Skeletal muscle satellite cell (primary cell): Measurements from ENCODE around the gene HVCN1. TPM values are rescaled to one million over a fixed set of nuclear protein-coding genes. Genes with fewer than 3 reads are reported as not detected.
"Not testable (repeated sequence)": the region's sequence is repeated elsewhere in the genome, so short reads cannot be mapped to it uniquely, and the experiment has no call there.

Source experiments
- H3K27me3 ChIP-seq: 2 replicates; pipeline ENCODE4 v1.7.0; 2013; ENCODE audit warnings: low read length; ENCODE audit not compliant: control insufficient read depth, insufficient read depth
- H3K36me3 ChIP-seq: 2 replicates; pipeline ENCODE4 v1.7.0; 2013; ENCODE audit warnings: mild to moderate bottlenecking, control low read depth, low read length; ENCODE audit not compliant: insufficient read depth
- H3K4me1 ChIP-seq: 2 replicates; pipeline ENCODE4 v1.7.0; 2013; ENCODE audit warnings: low read length; ENCODE audit not compliant: control insufficient read depth, insufficient read depth
- H3K4me2 ChIP-seq: 2 replicates; pipeline ENCODE4 v1.7.0; 2013; ENCODE audit warnings: mild to moderate bottlenecking, low read length
- H3K4me3 ChIP-seq: 2 replicates; pipeline ENCODE4 v1.7.0; 2013; ENCODE audit warnings: low read length
- H3K9ac ChIP-seq: 2 replicates; pipeline ENCODE4 v1.7.0; 2013; ENCODE audit warnings: mild to moderate bottlenecking, low read depth, low read length, moderate library complexity
- H3K9me3 ChIP-seq: replicated peaks from 2 replicates; pipeline ENCODE4 v1.7.0; 2013; ENCODE audit warnings: mild to moderate bottlenecking, control low read depth, low read length
- small RNA-seq: library from RNA; depleted of rRNA; stranded (forward); fragments of <200 nt; gene quantifications from one replicate; pipeline ENCODE3, GENCODE V24; 2012

Gene HVCN1

DNA sequence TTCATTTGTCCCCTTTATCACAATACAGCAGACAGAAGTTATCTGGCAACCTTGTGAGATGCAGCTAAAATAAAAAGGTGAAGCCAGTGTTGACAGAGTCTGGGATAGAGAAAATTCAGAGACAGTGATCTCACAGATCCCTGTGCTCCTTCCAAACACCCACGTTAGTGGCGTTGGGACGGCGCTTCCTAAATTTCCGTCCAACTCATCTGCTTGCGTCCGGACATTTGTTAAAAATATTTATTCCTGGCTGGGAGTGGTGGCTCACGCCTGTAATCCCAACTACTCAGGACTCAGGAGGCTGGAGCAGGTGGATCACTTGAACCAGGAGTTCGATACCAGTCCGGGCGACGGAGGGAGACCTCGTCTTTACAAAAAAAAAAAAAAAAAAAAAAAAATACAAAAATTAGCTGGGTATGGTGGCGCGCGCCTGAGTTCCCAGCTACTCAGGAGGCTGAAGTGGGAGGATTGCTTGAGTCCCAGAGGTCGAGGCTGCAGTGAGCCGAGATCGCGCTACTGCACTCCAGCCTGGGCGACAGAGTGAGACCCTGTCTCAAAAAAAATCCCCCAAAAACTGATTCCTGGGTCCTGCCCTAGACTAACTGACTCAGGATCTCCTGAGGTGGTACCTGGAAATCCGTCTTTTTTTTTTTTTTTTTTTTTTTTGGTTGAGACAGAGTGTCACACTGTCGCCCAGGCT lies 75.7 kb downstream of the HVCN1 start:
- Histone ChIP-seq H3K27me3 (no peaks in the 10 kb centered on the region), H3K4me1 (peaks cover 9% of the 10 kb centered on the region), H3K9me3 (no peaks in the 10 kb centered on the region), H3K4me2 (peak overlapping the region; percentile 85), H3K36me3 (peaks cover 3% of the 10 kb centered on the region), H3K4me3 (peak overlapping the region; percentile 80), H3K9ac (peak overlapping the region; percentile 90)

DNA sequence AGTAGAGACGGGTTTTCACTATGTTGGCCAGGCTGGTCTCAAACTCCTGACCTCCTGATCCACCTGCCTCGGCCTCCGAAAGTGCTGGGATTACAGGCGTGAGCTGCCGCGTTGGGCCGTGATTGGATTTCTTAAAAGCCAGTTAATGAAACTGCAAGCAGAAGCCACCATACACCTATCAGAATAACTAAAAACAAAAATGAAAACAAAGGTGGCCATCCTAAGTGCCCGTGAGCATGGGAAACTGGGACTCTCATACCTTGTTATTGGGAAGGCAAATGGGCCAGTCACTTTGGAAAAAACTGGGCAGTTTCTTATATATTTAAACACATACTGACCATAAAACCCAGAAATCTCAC lies 82.7 kb downstream of the HVCN1 start:
- no peak overlapping the region for H3K9ac ChIP-seq
- no peaks in the 10 kb centered on the region for H3K9me3 ChIP-seq
- H3K27me3 ChIP-seq: no peaks in the 10 kb centered on the region
- no peaks in the 10 kb centered on the region for H3K4me1 ChIP-seq
- H3K4me3 ChIP-seq: no peak overlapping the region
- H3K4me2 ChIP-seq: no peak overlapping the region
- no peaks in the 10 kb centered on the region for H3K36me3 ChIP-seq

DNA sequence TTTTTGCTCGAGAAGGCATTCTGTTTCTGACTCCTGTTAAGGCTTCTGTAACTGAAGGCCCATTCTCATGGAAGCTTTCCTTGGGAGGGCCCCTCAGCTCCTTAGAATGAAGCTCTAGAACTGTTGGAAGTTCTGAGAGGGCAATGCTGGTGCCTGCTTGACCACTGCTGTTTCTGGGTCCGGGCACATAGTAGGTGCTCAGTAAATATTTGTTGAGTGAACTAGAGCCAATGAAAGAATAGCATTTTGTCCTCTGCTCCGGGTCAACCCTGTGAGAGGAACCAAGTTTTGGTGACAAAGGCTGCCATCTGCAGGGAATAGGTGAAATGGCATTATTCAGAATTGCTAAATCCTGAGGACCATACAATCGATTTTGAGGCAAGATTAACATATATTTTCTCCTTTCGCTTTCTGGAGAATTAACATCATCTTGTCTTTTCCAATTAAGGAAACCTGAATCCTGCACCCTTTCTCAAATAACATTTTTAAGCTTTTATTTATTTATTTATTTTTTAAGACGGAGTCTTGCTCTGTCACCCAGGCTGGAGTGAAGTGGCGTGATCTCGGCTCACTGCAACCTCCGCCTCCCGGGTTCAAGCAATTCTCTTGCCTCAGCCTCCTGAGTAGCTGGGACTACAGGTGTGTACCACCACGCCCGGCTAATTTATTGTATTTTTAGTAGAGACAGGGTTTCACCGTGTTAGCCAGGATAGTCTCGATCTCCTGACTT lies 86.7 kb downstream of the HVCN1 start:
- H3K27me3 ChIP-seq, H3K9ac ChIP-seq, H3K4me2 ChIP-seq, H3K36me3 ChIP-seq, H3K4me3 ChIP-seq, H3K9me3 ChIP-seq, H3K4me1 ChIP-seq: not testable (repeated sequence)

DNA sequence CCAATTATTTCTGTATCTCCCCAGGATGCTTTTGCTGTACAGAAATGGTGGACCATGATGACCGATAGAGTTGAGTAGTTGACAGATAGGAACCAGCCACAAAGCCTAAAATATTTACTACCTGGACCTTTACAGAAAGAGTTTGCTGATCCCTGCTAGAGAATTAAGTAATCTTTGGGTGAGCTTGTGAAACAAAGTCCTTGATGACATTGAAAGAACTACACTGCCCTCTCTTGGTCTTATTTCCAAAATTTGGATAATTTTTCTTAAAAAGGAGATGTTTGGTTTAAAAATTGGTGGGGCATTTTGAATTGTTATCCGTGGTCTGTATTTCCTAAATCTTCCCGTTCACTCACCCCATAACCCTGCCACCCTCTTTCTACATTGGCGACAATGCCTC lies 88.7 kb downstream of the HVCN1 start:
- no peaks in the 10 kb centered on the region for H3K9me3 ChIP-seq
- H3K4me3 ChIP-seq: no peak overlapping the region
- no peaks in the 10 kb centered on the region for H3K4me1 ChIP-seq
- H3K27me3 ChIP-seq: no peaks in the 10 kb centered on the region
- no peak overlapping the region for H3K4me2 ChIP-seq
- H3K36me3 ChIP-seq: no peaks in the 10 kb centered on the region
- H3K9ac ChIP-seq: no peak overlapping the region

DNA sequence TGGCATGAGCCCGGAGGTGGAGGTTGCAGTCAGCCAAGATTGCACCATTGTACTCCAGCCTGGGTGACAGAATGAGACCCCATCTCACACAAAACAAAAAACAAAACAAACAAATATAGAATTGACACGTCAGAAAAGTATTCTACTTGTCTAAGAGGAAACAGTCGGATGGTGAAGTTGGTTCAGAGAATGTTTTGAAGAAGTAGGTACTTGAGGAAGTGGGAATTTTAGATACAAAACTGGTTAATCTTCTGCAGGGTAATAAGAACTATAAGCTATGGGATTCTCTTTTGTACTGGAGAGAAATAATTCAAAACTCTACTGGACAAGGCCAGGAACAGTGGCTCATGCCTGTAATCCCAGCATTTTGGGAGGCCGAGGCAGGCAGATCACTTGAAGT lies 89.6 kb downstream of the HVCN1 start:
- Histone ChIP-seq H3K9ac (no peak overlapping the region), H3K4me3 (no peak overlapping the region), H3K9me3 (no peaks in the 10 kb centered on the region), H3K4me1 (no peaks in the 10 kb centered on the region), H3K27me3 (no peaks in the 10 kb centered on the region), H3K4me2 (no peak overlapping the region), H3K36me3 (no peaks in the 10 kb centered on the region)

Small RNAs within 50 kb of the gene (small RNA-seq; reads per million reads assigned to genes)
- gene RN7SL387P: not detected
